Trophoblast cell (in vitro differentiated cells and primary cell): ENCODE measurements around the gene SMARCC2.

ENCODE experiments used
- DNase-seq, 2 donors: peaks; one replicate each; pipeline ENCODE4 v3.0.0-alpha.2; 2016
- H2AFZ ChIP-seq: 2 replicates; pipeline ENCODE4 v1.6.1; 2013; ENCODE audit warnings: low read length, moderate library complexity, mild to moderate bottlenecking; ENCODE audit not compliant: insufficient read depth, poor library complexity
- H2AK5ac ChIP-seq: 2 replicates; pipeline ENCODE4 v1.6.1; 2013; ENCODE audit warnings: mild to moderate bottlenecking, low read length
- H2BK120ac ChIP-seq: 2 replicates; pipeline ENCODE4 v1.6.1; 2013; ENCODE audit warnings: low read length, mild to moderate bottlenecking, moderate library complexity; ENCODE audit not compliant: insufficient read depth, poor library complexity
- H2BK12ac ChIP-seq: 2 replicates; pipeline ENCODE4 v1.6.1; 2013; ENCODE audit warnings: mild to moderate bottlenecking, low read length, moderate library complexity
- H2BK5ac ChIP-seq: 2 replicates; pipeline ENCODE4 v1.6.1; 2013; ENCODE audit warnings: low read length, low read depth, moderate library complexity, mild to moderate bottlenecking; ENCODE audit not compliant: poor library complexity
- H3K14ac ChIP-seq: 2 replicates; pipeline ENCODE4 v1.6.1; 2013; ENCODE audit warnings: mild to moderate bottlenecking, low read length
- H3K18ac ChIP-seq: 2 replicates; pipeline ENCODE4 v1.6.1; 2013; ENCODE audit warnings: mild to moderate bottlenecking, low read length
- H3K23ac ChIP-seq: 2 replicates; pipeline ENCODE4 v1.6.1; 2013; ENCODE audit warnings: low read length
- H3K27ac ChIP-seq: 2 replicates; pipeline ENCODE4 v1.5.1; 2013; ENCODE audit warnings: low read depth, mild to moderate bottlenecking, inconsistent platforms, low read length, moderate library complexity
- H3K27me3 ChIP-seq: 2 replicates; pipeline ENCODE4 v1.6.1; 2013; ENCODE audit warnings: inconsistent platforms, mild to moderate bottlenecking, low read length, moderate library complexity; ENCODE audit not compliant: insufficient read depth
- H3K36me3 ChIP-seq, 2 experiments: 1 replicate in 1 of 2; 2 replicates in 1 of 2; pipeline ENCODE4 v1.6.1; 2013; ENCODE audit warnings: low read length in 2 of 2, mild to moderate bottlenecking in 2 of 2, moderate library complexity in 1 of 2; ENCODE audit not compliant: insufficient read depth in 2 of 2, control insufficient read depth in 1 of 2
- H3K4ac ChIP-seq: 2 replicates; pipeline ENCODE4 v1.6.1; 2013; ENCODE audit warnings: low read depth, mild to moderate bottlenecking, low read length, moderate library complexity
- H3K4me1 ChIP-seq, 2 experiments: 1 replicate in 1 of 2; 2 replicates in 1 of 2; pipeline ENCODE4 v1.6.1; 2013; ENCODE audit warnings: low read length in 2 of 2, mild to moderate bottlenecking in 2 of 2, moderate library complexity in 1 of 2; ENCODE audit not compliant: insufficient read depth in 2 of 2, control insufficient read depth in 1 of 2
- H3K4me2 ChIP-seq: 2 replicates; pipeline ENCODE4 v1.6.1; 2013; ENCODE audit warnings: inconsistent platforms, mild to moderate bottlenecking, low read length, moderate library complexity
- H3K4me3 ChIP-seq: 2 replicates; pipeline ENCODE4 v1.5.1; 2013; ENCODE audit warnings: mild to moderate bottlenecking, low read depth, low read length, inconsistent platforms
- H3K79me1 ChIP-seq: one replicate; pipeline ENCODE4 v1.6.1; 2013; ENCODE audit warnings: low read length
- H3K79me2 ChIP-seq: 2 replicates; pipeline ENCODE4 v1.6.1; 2013; ENCODE audit warnings: low read length, mild to moderate bottlenecking; ENCODE audit not compliant: control insufficient read depth, insufficient read depth, poor library complexity
- H3K9ac ChIP-seq: 2 replicates; pipeline ENCODE4 v1.6.1; 2013; ENCODE audit warnings: mild to moderate bottlenecking, low read length
- H3K9me3 ChIP-seq: 2 replicates; pipeline ENCODE4 v1.6.1; 2013; ENCODE audit warnings: low read depth, mild to moderate bottlenecking, control low read depth, inconsistent platforms, low read length; ENCODE audit not compliant: insufficient read depth
- H4K12ac ChIP-seq: 2 replicates; pipeline ENCODE4 v1.6.1; 2013; ENCODE audit warnings: low read depth, mild to moderate bottlenecking, low read length, moderate library complexity
- H4K8ac ChIP-seq: 2 replicates; pipeline ENCODE4 v1.6.1; 2013; ENCODE audit warnings: low read depth, mild to moderate bottlenecking, low read length, moderate library complexity
- H4K91ac ChIP-seq: one replicate; pipeline ENCODE4 v1.6.1; 2013; ENCODE audit warnings: low read depth, mild to moderate bottlenecking, low read length, moderate library complexity
- WGBS: extraction: QIAGEN DNeasy Blood & Tissue Kit; methylation state at CpG from one replicate; pipeline ENCODE4 v1.1.7; 2013; ENCODE audit warnings: missing lambda C conversion rate; ENCODE audit not compliant: insufficient read length, insufficient coverage; ENCODE audit errors: extremely low coverage; 5-methylcytosine and 5-hydroxymethylcytosine counted together

Gene SMARCC2

DNA sequence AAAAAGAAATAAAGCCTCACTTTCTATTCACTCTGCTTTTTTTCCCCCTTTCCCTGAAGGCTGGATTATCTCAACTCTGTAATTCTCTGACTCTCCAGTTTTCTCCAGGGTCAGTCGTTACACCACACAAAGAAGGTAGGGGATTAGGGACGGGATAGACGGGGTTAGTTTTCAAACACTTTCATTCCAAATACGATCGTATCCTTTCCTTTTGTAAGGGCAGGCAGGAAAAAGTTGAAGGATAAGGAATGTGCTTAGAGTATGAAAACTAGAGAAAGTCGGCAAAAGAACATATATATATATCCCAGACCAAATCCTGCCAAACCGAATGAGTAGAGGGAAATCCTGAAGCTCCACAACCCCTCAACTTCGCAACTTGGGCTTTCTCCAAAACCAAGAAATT is 61.8 kb downstream of the SMARCC2 start:
- no peak overlapping the region for H2AFZ ChIP-seq
- H3K18ac ChIP-seq, result no peak overlapping the region
- no CpG with 5 or more reads among the region's 8 CpGs for WGBS

DNA sequence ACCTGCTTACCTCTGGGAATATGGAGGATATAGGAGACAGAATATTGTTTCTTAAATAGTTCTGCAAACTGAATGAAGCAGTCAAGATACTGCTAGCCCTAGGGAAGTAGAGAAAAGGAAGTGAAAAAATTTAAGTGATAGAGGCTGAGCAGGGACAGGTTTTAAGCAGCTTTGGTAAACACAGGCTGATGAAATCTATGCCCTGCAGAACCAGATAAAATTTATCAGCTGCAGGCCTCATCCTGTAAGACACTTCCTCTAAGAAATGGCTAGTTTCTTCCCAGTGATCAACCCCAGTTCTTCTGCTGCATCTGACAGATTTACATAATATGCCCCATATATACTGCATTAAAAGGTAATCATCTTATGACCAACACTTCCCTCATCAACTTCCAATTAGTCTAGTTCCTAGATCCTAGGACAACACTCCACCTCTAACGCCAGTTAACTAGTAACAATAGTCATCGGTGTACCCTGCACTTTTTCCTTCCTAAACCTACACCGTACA is 62.5 kb downstream of the SMARCC2 start:
- no peaks in the 10 kb centered on the region for H3K27me3 ChIP-seq
- H3K36me3 ChIP-seq, result peaks cover 9 to 16% of the 10 kb centered on the region in 2 experiments
- H2BK12ac ChIP-seq, result no peak overlapping the region
- H4K91ac ChIP-seq, result no peak overlapping the region
- H3K4me3 ChIP-seq, result no peak overlapping the region
- no peak overlapping the region for H3K14ac ChIP-seq
- WGBS, result no CpG with 5 or more reads among the region's 3 CpGs
- peaks cover 9% of the 10 kb centered on the region for H3K79me1 ChIP-seq
- H3K4me2 ChIP-seq, result no peak overlapping the region
- H3K79me2 ChIP-seq, result peaks cover 7% of the 10 kb centered on the region
- no peak overlapping the region for H2AFZ ChIP-seq
- H3K4ac ChIP-seq, result no peak overlapping the region
- H3K9ac ChIP-seq, result no peak overlapping the region
- H2BK5ac ChIP-seq, result no peak overlapping the region
- H3K18ac ChIP-seq, result no peak overlapping the region
- H4K12ac ChIP-seq, result no peak overlapping the region
- H3K27ac ChIP-seq, result no peak overlapping the region
- DNase-seq, result no peak
- H3K9me3 ChIP-seq, result no peaks in the 10 kb centered on the region
- no peak overlapping the region for H2BK120ac ChIP-seq
- no peak overlapping the region for H3K23ac ChIP-seq
- no peak overlapping the region for H2AK5ac ChIP-seq
- peaks cover 11 to 12% of the 10 kb centered on the region in 2 experiments for H3K4me1 ChIP-seq
- H4K8ac ChIP-seq, result no peak overlapping the region

More for the DNA sequence above, 61.8 kb downstream of the SMARCC2 start:
- Histone ChIP-seq H3K79me2 (peaks cover 7% of the 10 kb centered on the region), H3K27me3 (no peaks in the 10 kb centered on the region), H4K8ac (no peak overlapping the region), H3K4me1 (peaks cover 11 to 12% of the 10 kb centered on the region in 2 experiments), H3K4ac (no peak overlapping the region), H3K27ac (peak overlapping the region; percentile 18), H3K9ac (no peak overlapping the region), H3K14ac (no peak overlapping the region), H2BK120ac (no peak overlapping the region), H2BK12ac (no peak overlapping the region), H4K91ac (no peak overlapping the region), H3K36me3 (peaks cover 14 to 23% of the 10 kb centered on the region in 2 experiments), H3K23ac (no peak overlapping the region), H3K79me1 (peaks cover 9% of the 10 kb centered on the region), H3K4me3 (no peak overlapping the region), H2AK5ac (no peak overlapping the region), H3K4me2 (peak overlapping the region; percentile 62), H4K12ac (no peak overlapping the region), H3K9me3 (no peaks in the 10 kb centered on the region), H2BK5ac (no peak overlapping the region)
- DNase-seq, result no peak

DNA sequence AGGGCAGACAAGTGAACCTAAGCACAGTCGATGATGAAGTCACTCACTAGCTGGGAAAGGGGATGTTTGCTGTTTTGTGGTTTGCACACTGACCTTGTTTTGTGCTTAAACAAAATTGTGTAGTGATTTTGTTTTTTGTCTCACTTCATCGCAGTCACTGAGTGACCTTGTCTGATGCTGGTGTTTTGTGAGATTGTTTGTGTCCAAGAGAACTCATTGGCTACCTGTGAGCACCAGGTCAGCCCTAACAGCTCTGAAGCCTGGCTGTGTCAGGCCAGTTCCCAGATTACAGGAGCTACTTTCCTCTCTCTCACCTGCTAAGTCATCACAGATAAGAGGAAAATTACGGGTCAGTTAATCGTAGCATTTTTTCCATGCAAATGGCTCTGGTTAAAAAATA is 65.2 kb downstream of the SMARCC2 start:
- H3K4me3 ChIP-seq, result no peak overlapping the region
- H3K27ac ChIP-seq, result no peak overlapping the region
- H3K14ac ChIP-seq, result no peak overlapping the region
- WGBS, result no CpG with 5 or more reads among the region's 4 CpGs
- no peak overlapping the region for H4K12ac ChIP-seq
- peaks cover 7% of the 10 kb centered on the region for H3K79me2 ChIP-seq
- no peak overlapping the region for H4K91ac ChIP-seq
- no peak for DNase-seq
- no peak overlapping the region for H3K18ac ChIP-seq
- peaks cover 5 to 7% of the 10 kb centered on the region in 2 experiments for H3K4me1 ChIP-seq
- H3K23ac ChIP-seq, result no peak overlapping the region
- H3K27me3 ChIP-seq, result no peaks in the 10 kb centered on the region
- H2BK5ac ChIP-seq, result no peak overlapping the region
- H3K79me1 ChIP-seq, result peaks cover 9% of the 10 kb centered on the region
- no peak overlapping the region for H2AK5ac ChIP-seq
- H2AFZ ChIP-seq, result no peak overlapping the region
- H3K36me3 ChIP-seq, result peaks cover 7 to 12% of the 10 kb centered on the region in 2 experiments
- H3K9ac ChIP-seq, result no peak overlapping the region
- no peak overlapping the region for H3K4me2 ChIP-seq
- no peak overlapping the region for H2BK120ac ChIP-seq
- no peak overlapping the region for H2BK12ac ChIP-seq
- H4K8ac ChIP-seq, result no peak overlapping the region
- H3K4ac ChIP-seq, result no peak overlapping the region
- H3K9me3 ChIP-seq, result no peaks in the 10 kb centered on the region

DNA sequence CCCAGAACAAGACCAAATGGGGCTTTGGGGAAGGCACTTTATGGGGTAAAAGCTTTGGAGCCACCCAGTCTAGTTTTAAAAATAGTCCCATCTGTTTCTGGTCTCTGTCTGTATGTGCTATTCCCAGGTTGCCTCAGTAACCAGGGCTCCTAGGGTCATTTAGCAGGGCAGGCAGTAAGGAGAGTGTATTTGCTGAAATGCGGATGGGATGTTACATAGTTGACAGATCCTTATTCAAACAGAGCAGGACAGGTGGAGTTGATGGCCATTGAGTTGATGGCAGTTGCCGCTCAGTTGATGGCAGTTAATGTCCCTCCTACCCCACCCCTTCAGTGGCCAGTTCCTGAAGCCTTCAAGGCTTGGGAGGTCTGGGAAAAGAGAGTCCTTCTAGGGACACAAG is 66.6 kb downstream of the SMARCC2 start:
- Histone ChIP-seq H2AFZ (no peak overlapping the region), H2BK12ac (no peak overlapping the region), H3K79me2 (peaks cover 3% of the 10 kb centered on the region), H3K4me3 (no peak overlapping the region), H3K23ac (no peak overlapping the region), H2BK5ac (no peak overlapping the region), H3K36me3 (peaks cover 7 to 12% of the 10 kb centered on the region in 2 experiments), H3K4me1 (peaks cover 6 to 10% of the 10 kb centered on the region in 2 experiments), H3K79me1 (peaks cover 3% of the 10 kb centered on the region), H2AK5ac (no peak overlapping the region), H2BK120ac (no peak overlapping the region), H3K4ac (no peak overlapping the region), H3K4me2 (no peak overlapping the region), H4K8ac (no peak overlapping the region), H3K9me3 (no peaks in the 10 kb centered on the region), H3K18ac (no peak overlapping the region), H3K27ac (no peak overlapping the region), H3K9ac (no peak overlapping the region), H4K12ac (no peak overlapping the region), H3K14ac (no peak overlapping the region), H4K91ac (no peak overlapping the region), H3K27me3 (no peaks in the 10 kb centered on the region)
- no CpG with 5 or more reads among the region's 2 CpGs for WGBS
- DNase-seq, result no peak
